Measurements from ENCODE around the gene SH2D6. TPM values are rescaled to one million over a fixed set of nuclear protein-coding genes. Genes with fewer than 3 reads are reported as not detected.

Gene SH2D6
- total and polyA plus RNA-seq, 9 of the 15 experiments (the other 6 are each of a cell fraction or from before 2014, with no cell fraction given): 0.07 to 0.76 (median 0.33) TPM; not detected in 2

DNA sequence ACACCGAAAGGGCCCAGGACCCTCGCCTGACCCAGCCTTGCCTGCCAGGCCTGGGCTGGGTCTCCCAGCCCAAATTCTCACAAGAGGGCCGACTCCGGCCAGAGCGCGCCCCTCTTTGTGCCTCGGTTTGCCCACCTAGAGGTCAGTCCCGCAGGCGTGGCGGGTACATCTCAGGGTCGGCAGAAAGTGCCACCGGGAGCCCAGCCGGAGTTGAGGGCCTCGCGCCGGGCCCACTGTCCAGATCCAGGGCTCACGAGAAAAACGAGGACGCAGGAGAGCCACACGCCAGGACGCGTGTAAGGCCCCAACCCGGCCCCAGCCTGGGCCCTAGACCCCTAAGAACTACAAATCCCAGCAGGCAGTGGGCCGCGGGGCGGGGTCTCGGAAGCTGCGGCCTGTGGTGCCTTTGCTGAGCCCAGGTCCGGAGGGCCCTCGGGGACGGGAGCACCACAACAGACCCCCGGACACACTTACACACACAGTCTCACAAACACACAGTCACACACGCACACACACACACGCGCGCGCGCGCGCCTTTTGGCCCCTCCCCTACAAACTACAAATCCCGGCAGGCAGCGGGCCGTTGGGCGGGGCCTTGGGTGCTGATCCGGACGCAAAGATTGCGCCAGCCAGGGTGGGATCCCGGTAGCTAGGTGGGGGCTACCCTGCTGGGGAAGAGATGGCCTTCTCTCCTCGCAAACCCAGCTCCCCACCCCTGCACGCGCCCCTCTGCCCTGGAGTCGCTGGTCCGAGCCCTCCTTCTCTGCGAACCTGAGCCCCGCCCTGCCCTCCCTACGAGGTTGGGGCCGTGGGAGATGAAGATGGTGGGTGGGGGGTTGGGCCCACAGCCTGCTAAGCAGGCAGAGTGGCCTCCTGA is at the start of gene SH2D6 (continued):
- TF ChIP-seq GTF2E2 (tag; IDR thresholded peaks at IDR 0.05) (peak; percentile 68; the same call in 1 of the 2 replicates), ZNF699 (CRISPR knock-in tag; IDR thresholded peaks at IDR 0.05; ENCODE audit: insufficient replicate concordance) (no peak), BCL6 (CRISPR knock-in tag; IDR thresholded peaks at IDR 0.05) (peak; percentile 65; the same call in 1 of the 2 replicates), ZSCAN29 (IDR thresholded peaks at IDR 0.05) (no peak), NR3C1 (CRISPR knock-in tag; IDR thresholded peaks at IDR 0.05) (peak; percentile 92), ZNF444 (CRISPR knock-in tag; IDR thresholded peaks at IDR 0.05) (no peak), POU5F1 (IDR thresholded peaks at IDR 0.05; ENCODE audit: borderline replicate concordance, low read depth, low read length, partially characterized antibody) (peak; percentile 3), NR4A1 (CRISPR knock-in tag; IDR thresholded peaks at IDR 0.05) (0 out of 2 replicates have a peak, but pooled peaks have one; percentile 43), NR4A1 (tag; IDR thresholded peaks at IDR 0.05) (peak; percentile 89), CBX1 (IDR thresholded peaks at IDR 0.05; ENCODE audit: low read depth) (no peak), PML (IDR thresholded peaks at IDR 0.05; ENCODE audit: low read length) (peak; percentile 48; the same call in 1 of the 2 replicates), ZNF431 (CRISPR knock-in tag; IDR thresholded peaks at IDR 0.05) (peak; percentile 91), GTF3C2 (IDR thresholded peaks at IDR 0.05; ENCODE audit: borderline replicate concordance, extremely low read depth, insufficient read length) (no peak), FOXM1 (IDR thresholded peaks at IDR 0.05; ENCODE audit: low read depth) (no peak), FOXM1 (CRISPR knock-in tag; IDR thresholded peaks at IDR 0.05; ENCODE audit: low read depth) (peak; percentile 28; the same call in 1 of the 2 replicates), PATZ1 (CRISPR knock-in tag; IDR thresholded peaks at IDR 0.05; ENCODE audit: borderline replicate concordance) (peak; percentile 30; the same call in 1 of the 2 replicates), ZNF282 (CRISPR knock-in tag; IDR thresholded peaks at IDR 0.05) (no peak), CREB3L1 (IDR thresholded peaks at IDR 0.05; ENCODE audit: borderline replicate concordance, low read depth) (peak; percentile 92), ZNF197 (CRISPR knock-in tag; IDR thresholded peaks at IDR 0.05; ENCODE audit: low read depth) (peak; percentile 81; the same call in 1 of the 2 replicates), GABPA (tag; conservative IDR thresholded peaks at IDR 0.05; ENCODE audit: low read depth) (peak; percentile 68)

All from K562 (cell line).